NOMO-1 treated with dmso at 0.1 percent for 144 hours (cell line): Measurements from ENCODE around the gene DOCK2.

Experiments used
- DNase-seq: peaks from one replicate; lab custom pipeline; 2025; ENCODE audit not compliant: unreplicated experiment; lab: John Stamatoyannopoulos, UW

The DOCK2 gene

GRCh38 chr5:169688106-169688505 is 51.0 kb downstream of the DOCK2 start:
- DNase-seq: no peak

GRCh38 chr5:169691471-169691870 is 54.4 kb downstream of the DOCK2 start:
- DNase-seq: no peak

- no peak for DNase-seq
Measured at GRCh38 chr5:169694091-169694625, 57.1 kb downstream of the DOCK2 start.

GRCh38 chr5:169695025-169695625 is 58.0 kb downstream of the DOCK2 start:
- no peak for DNase-seq

GRCh38 chr5:169695919-169696490 is 58.9 kb downstream of the DOCK2 start:
- DNase-seq: no peak

GRCh38 chr5:169696621-169697510 is 59.8 kb downstream of the DOCK2 start:
- DNase-seq: no peak

- DNase-seq: no peak
Measured at GRCh38 chr5:169697511-169697890, 60.4 kb downstream of the DOCK2 start.

- DNase-seq: no peak
Measured at GRCh38 chr5:169697976-169698375, 60.9 kb downstream of the DOCK2 start.

- no peak for DNase-seq
Measured at GRCh38 chr5:169700611-169701010, 63.5 kb downstream of the DOCK2 start.

GRCh38 chr5:169701910-169702451 is 64.9 kb downstream of the DOCK2 start:
- DNase-seq: no peak

- DNase-seq: no peak
Measured at GRCh38 chr5:169702693-169703481, 65.8 kb downstream of the DOCK2 start.

GRCh38 chr5:169703813-169704212 is 66.7 kb downstream of the DOCK2 start:
- no peak for DNase-seq

GRCh38 chr5:169705322-169705721 is 68.2 kb downstream of the DOCK2 start:
- DNase-seq: no peak

- DNase-seq: no peak
Measured at GRCh38 chr5:169706071-169706470, 69.0 kb downstream of the DOCK2 start.

GRCh38 chr5:169706758-169707450 is 69.8 kb downstream of the DOCK2 start:
- DNase-seq: no peak

GRCh38 chr5:169707686-169708085 is 70.6 kb downstream of the DOCK2 start:
- no peak for DNase-seq

- DNase-seq: no peak
Measured at GRCh38 chr5:169710675-169711074, 73.6 kb downstream of the DOCK2 start.

- no peak for DNase-seq
Measured at GRCh38 chr5:169711551-169712225, 74.6 kb downstream of the DOCK2 start.

- DNase-seq: no peak
Measured at GRCh38 chr5:169712428-169712827, 75.4 kb downstream of the DOCK2 start.

GRCh38 chr5:169716287-169716686 is 79.2 kb downstream of the DOCK2 start:
- no peak for DNase-seq
